Heart left ventricle (tissue), 16 donors: ENCODE measurements around the gene TRPT1. TPM values are rescaled to one million over a fixed set of nuclear protein-coding genes. Genes with fewer than 3 reads are reported as not detected.

Source experiments
- ATAC-seq, 4 donors: fragments of 200-7000 bp; cut with Tn5 transposase; one replicate each; pipeline ENCODE4 v1.9.1; 2020 to 2022; ENCODE audit warnings: moderate library complexity in 4 of 4, mild to moderate bottlenecking in 3 of 4, moderate number of reproducible peaks in 1 of 4
- DNase-seq, 5 donors: peaks; one replicate each; pipeline ENCODE4 v3.0.0-alpha.2; 2020
- H3K27ac ChIP-seq, 12 donors: fragments of 200-600 bp; sonication (generic) in 4 of 12; one replicate each; pipeline versions ENCODE4 v1.5.0 to v1.8.0; 2016 to 2022; ENCODE audit warnings: mild to moderate bottlenecking in 2 of 12
- H3K27me3 ChIP-seq, 9 donors: fragments of 200-600 bp; sonication (generic) in 2 of 9; one replicate each; pipeline versions ENCODE4 v1.5.1 to v1.8.0; 2016 to 2022; ENCODE audit warnings: mild to moderate bottlenecking in 3 of 9
- H3K36me3 ChIP-seq, 9 donors: fragments of 200-600 bp; sonication (generic) in 2 of 9; one replicate each; pipeline versions ENCODE4 v1.5.0 to v1.8.0; 2018 to 2022; ENCODE audit warnings: mild to moderate bottlenecking in 2 of 9
- H3K4me1 ChIP-seq, 12 donors: fragments of 200-600 bp; sonication (generic) in 4 of 12; one replicate each; pipeline versions ENCODE4 v1.5.0 to v1.8.0; 2016 to 2022; ENCODE audit warnings: mild to moderate bottlenecking in 3 of 12
- H3K4me3 ChIP-seq, 12 donors: fragments of 200-600 bp; sonication (generic) in 4 of 12; one replicate each; pipeline versions ENCODE4 v1.5.0 to v1.8.0; 2017 to 2022; ENCODE audit warnings: mild to moderate bottlenecking in 9 of 12, moderate library complexity in 4 of 12
- H3K9me3 ChIP-seq, 12 donors: fragments of 200-600 bp; sonication (generic) in 4 of 12; one replicate each; pipeline versions ENCODE4 v1.5.0 to v1.8.0; 2016 to 2022; ENCODE audit warnings: mild to moderate bottlenecking in 1 of 12
- CTCF ChIP-seq, 12 donors: fragments of 200-600 bp; sonication (generic) in 4 of 12; IDR thresholded peaks; one replicate each; pipeline versions ENCODE4 v1.5.0 to v1.8.0; 2018 to 2022; ENCODE audit warnings: antibody characterized with exemption in 12 of 12, mild to moderate bottlenecking in 5 of 12
- POLR2A ChIP-seq, 2 donors: fragments of 450-650 bp; IDR thresholded peaks; one replicate each; pipeline ENCODE4 v1.6.1; 2017; ENCODE audit warnings: antibody characterized with exemption in 2 of 2, mild to moderate bottlenecking in 2 of 2, moderate library complexity in 2 of 2
- WGBS, 4 donors: extraction: QIAGEN DNeasy Blood & Tissue Kit in 2 of 4; methylation state at CpG; one replicate each; pipeline versions ENCODE4 v1.1.5 to v1.1.7; 2013 to 2018; 5-methylcytosine and 5-hydroxymethylcytosine counted together
- intact Hi-C, 10 donors: fragments of 100-400 bp; cut with DNase I; formaldehyde crosslinking; loops; one replicate each; pipeline versions ENCODE4 v1.11.1 to v1.14.2; 2022
- polyA plus RNA-seq, 2 donors: library from polyadenylated mRNA; stranded (reverse); fragments of 200-250 nt; gene quantifications; one replicate each; pipeline ENCODE4 v1.2.3, GENCODE V29; 2013
- total RNA-seq, 9 donors: library from RNA; depleted of rRNA in 2 of 9; stranded (reverse); fragments of >200 nt in 2 of 9; fragmentation: NEBNext Ultra II Directional in 3 of 9; extraction: Animal tissue kit (Norgen Biotek cat#: 25700) in 3 of 9; gene quantifications; one replicate each; pipeline versions ENCODE4 v1.1.0 to v1.2.4, GENCODE V29; 2016 to 2023
- donor health status: ischemic (EF 13 %, LVEDD 7.1; RV severe dilation, severe dysfunction).
- donor health status: healthy with polysubstance abuse.
- donor health status: DM: no; HTN: yes; CAD: no.
- donor health status: DM: no; HTN: no; CAD: no.
- donor health status: ischemic (EF 25% LVEDD 6.9; RV normal size, moderate dysfunction).
- donor health status: ischemic (EF 25% LVEDD 5.7; RV mildly dilated, moderate dysfunction).
- donor health status: healthy.
- donor health status: DM: yes; HTN: yes; CAD: no.
- donor health status: ischemic (EF 35%, LVEDD 5.7; RV mildly dilated, moderate dysfunction).
- donor health status: nonischemic (EF 11% LVEDD 7.7; RV severe dilation, severe dysfunction).
- donor health status: DM: yes; HTN: yes; CAD: no.
- donor health status: PGD.
- donor health status: ischemic (EF 29% LVEDD 5.4; RV normal size, mild dysfunction).
- donor health status: nonischemic (EF 23%, LVEDD 6.1; RV moderate dilation, normal function).

Gene TRPT1
- total and polyA plus RNA-seq, 11 donors: 51.2 to 146 (median 65.3) TPM

GRCh38 chr11:64207256-64208085 lies 18.5 kb downstream of the TRPT1 start:
- 42 to 64% (median 52%) methylated on average over 25 to 30 of the region's 30 CpGs for WGBS, 4 donors

GRCh38 chr11:64206457-64207255 lies 19.3 kb downstream of the TRPT1 start, which contains the start of gene FERMT3:
Gene FERMT3 (plus strand): TSS chr11:64206721. CDS start chr11:64207365, 644 bp downstream.
- Histone ChIP-seq H3K9me3 (no peaks in the 10 kb centered on the region), H3K27me3 (no peaks in the 10 kb centered on the region), H3K36me3 (peaks cover 0 to 68% (median 30%) of the 10 kb centered on the region in 9 donors), H3K4me1 (peaks cover 0 to 47% (median 27%) of the 10 kb centered on the region in 12 donors), H3K4me3 (peak within 1 kb of the TSS in 11 of 12 donors; percentile 14 to 75 (median 52)), H3K27ac (peak within 1 kb of the TSS; percentile 33 to 98 (median 86))
- WGBS, 4 donors: 57 to 78% (median 76%) methylated on average over 11 to 27 of the region's 27 CpGs
- ATAC-seq: peak; percentile 25 to 56 (median 38)
- intact Hi-C loops: no loop called here
- peak; percentile 61 to 89 (median 74) for DNase-seq
- no peak for TF ChIP-seq POLR2A (IDR thresholded peaks at IDR 0.05)
- no peak for TF ChIP-seq CTCF (IDR thresholded peaks at IDR 0.05)

More at GRCh38 chr11:64207256-64208085, 18.5 kb downstream of the TRPT1 start:
- Histone ChIP-seq H3K9me3 (no peaks in the 10 kb centered on the region), H3K36me3 (peaks cover 0 to 68% (median 25%) of the 10 kb centered on the region in 9 donors), H3K27me3 (no peaks in the 10 kb centered on the region), H3K27ac (peak overlapping the region; percentile 33 to 98 (median 86)), H3K4me1 (peaks cover 0 to 47% (median 27%) of the 10 kb centered on the region in 12 donors), H3K4me3 (peak overlapping the region in 11 of 12 donors; percentile 14 to 75 (median 52))
- ATAC-seq (peak; percentile 21 to 76 (median 71)), DNase-seq (peak; percentile 72 to 86 (median 80))
- intact Hi-C loops: no loop called here
- TF ChIP-seq POLR2A (IDR thresholded peaks at IDR 0.05) (peak in 1 of 2 donors; percentile 51), CTCF (IDR thresholded peaks at IDR 0.05) (peak in 1 of 12 donors; percentile 4)

GRCh38 chr11:64204464-64204989 lies 21.5 kb downstream of the TRPT1 start:
- intact Hi-C loops: loop anchor here (1.0 to 5.0 kb wide), 7 partner anchors 95 to 153 kb away; partner anchors contain the start of genes CATSPERZ (in 6 of the 10), ESRRA (in 1 of the 10) and RPS6KA4 (in 1 of the 10)
- 43 to 45% (median 44%) methylated on average over 7 of the region's 7 CpGs for WGBS, 4 donors
- Histone ChIP-seq H3K9me3 (no peaks in the 10 kb centered on the region), H3K4me3 (no peak overlapping the region), H3K4me1 (peaks cover 0 to 47% (median 27%) of the 10 kb centered on the region in 12 donors), H3K27ac (peak overlapping the region in 2 of 12 donors; percentile 44 to 98), H3K27me3 (no peaks in the 10 kb centered on the region), H3K36me3 (peaks cover 0 to 70% (median 51%) of the 10 kb centered on the region in 9 donors)
- DNase-seq (peak; percentile 83 to 91 (median 85)), ATAC-seq (peak; percentile 48 to 65 (median 57))
- TF ChIP-seq POLR2A (IDR thresholded peaks at IDR 0.05): no peak
- TF ChIP-seq CTCF (IDR thresholded peaks at IDR 0.05): peak; percentile 55 to 84 (median 68)
